HEK293 (cell line): Measurements from ENCODE around the gene CLDN15.
"Not testable (repeated sequence)": the region's sequence is repeated elsewhere in the genome, so short reads cannot be mapped to it uniquely, and the experiment has no call there.

Experiments
- ATF2 ChIP-seq: fragments of 450-650 bp; formaldehyde crosslinking; IDR thresholded peaks from 2 replicates; pipeline ENCODE4 v1.5.1; 2016; ENCODE audit warnings: missing biosample characterization, missing genetic modification characterization, low read depth
- SP2 ChIP-seq: fragments of 450-650 bp; formaldehyde crosslinking; IDR thresholded peaks from 2 replicates; pipeline ENCODE4 v1.5.1; 2016; ENCODE audit warnings: missing biosample characterization, missing genetic modification characterization
- ZNF169 ChIP-seq: fragments of 450-650 bp; formaldehyde crosslinking; IDR thresholded peaks from 2 replicates; pipeline ENCODE4 v1.5.1; 2016; ENCODE audit warnings: missing biosample characterization, missing genetic modification characterization
- ZNF416 ChIP-seq: fragments of 450-650 bp; formaldehyde crosslinking; IDR thresholded peaks from 2 replicates; pipeline ENCODE4 v1.5.1; 2016; ENCODE audit warnings: missing biosample characterization, missing genetic modification characterization
- ZNF664 ChIP-seq: fragments of 450-650 bp; formaldehyde crosslinking; IDR thresholded peaks from 2 replicates; pipeline ENCODE4 v1.5.1; 2016; ENCODE audit warnings: missing biosample characterization, missing genetic modification characterization
- ZNF792 ChIP-seq: fragments of 450-650 bp; formaldehyde crosslinking; IDR thresholded peaks from 2 replicates; pipeline ENCODE4 v1.5.1; 2016; ENCODE audit warnings: missing biosample characterization, missing genetic modification characterization
- TF ChIP-seq, protein P1 (sequence below): fragments of 450-650 bp; formaldehyde crosslinking; IDR thresholded peaks from 2 replicates; pipeline ENCODE4 v1.5.1; 2016; ENCODE audit warnings: missing biosample characterization, missing genetic modification characterization
- TF ChIP-seq, protein P2 (sequence below): fragments of 450-650 bp; formaldehyde crosslinking; IDR thresholded peaks from 2 replicates; pipeline ENCODE4 v1.5.1; 2016; ENCODE audit warnings: missing biosample characterization, missing genetic modification characterization

DNA sequence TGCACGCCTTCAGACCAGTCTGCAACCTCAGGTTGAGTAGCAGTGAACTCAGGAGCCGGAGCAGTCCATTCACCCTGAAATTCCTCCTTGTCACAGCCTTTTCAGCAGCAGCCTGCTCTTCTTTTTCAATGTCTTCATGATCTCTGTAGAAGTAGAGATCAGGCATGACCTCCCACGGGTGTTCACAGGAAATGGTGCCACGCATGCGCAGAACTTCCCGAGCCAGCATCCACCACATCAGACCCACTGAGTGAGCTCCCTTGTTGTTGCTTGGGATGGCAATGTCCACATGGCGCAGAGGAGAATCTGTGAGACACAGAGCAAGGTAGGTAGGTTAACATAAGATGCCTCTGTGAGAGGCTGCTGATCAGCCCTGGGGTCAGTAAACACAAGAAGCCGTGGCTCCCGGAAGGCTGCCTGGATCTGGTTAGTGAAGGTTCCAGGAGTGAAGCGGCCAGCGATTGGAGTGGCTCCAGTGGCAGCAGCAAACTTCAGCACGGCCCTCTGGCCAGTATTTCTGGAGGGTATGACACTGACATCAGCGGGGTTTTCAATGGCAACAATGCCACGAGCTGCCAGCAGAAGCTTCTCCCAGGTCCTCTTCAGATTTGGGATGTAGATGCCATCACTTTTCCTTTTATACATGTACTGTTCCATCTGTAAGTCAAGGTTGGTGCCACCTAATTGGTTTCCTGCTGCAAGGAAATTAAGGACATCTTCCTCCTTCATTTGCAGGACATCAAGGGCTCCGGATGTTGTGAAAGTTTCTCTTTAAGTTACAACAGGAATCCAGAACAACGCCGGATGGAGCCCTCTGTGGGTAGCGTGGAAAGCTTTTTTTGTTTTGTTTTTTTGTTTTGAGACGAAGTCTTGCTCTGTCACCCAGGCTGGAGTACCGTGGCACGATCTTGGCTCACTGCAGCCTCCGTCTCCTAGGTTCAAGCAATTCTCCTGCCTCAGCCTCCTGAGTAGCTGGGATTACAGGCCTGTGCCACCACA is 33.6 kb downstream of the CLDN15 start:
- not testable (repeated sequence) for TF ChIP-seq ZNF169, ZNF664, SP2, ZNF792, ZNF416, ATF2 (tag by site-specific recombination)
- TF ChIP-seq, protein P1, sequence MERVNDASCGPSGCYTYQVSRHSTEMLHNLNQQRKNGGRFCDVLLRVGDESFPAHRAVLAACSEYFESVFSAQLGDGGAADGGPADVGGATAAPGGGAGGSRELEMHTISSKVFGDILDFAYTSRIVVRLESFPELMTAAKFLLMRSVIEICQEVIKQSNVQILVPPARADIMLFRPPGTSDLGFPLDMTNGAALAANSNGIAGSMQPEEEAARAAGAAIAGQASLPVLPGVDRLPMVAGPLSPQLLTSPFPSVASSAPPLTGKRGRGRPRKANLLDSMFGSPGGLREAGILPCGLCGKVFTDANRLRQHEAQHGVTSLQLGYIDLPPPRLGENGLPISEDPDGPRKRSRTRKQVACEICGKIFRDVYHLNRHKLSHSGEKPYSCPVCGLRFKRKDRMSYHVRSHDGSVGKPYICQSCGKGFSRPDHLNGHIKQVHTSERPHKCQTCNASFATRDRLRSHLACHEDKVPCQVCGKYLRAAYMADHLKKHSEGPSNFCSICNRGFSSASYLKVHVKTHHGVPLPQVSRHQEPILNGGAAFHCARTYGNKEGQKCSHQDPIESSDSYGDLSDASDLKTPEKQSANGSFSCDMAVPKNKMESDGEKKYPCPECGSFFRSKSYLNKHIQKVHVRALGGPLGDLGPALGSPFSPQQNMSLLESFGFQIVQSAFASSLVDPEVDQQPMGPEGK (tag by site-specific recombination) = not testable (repeated sequence)
- TF ChIP-seq, protein P2, sequence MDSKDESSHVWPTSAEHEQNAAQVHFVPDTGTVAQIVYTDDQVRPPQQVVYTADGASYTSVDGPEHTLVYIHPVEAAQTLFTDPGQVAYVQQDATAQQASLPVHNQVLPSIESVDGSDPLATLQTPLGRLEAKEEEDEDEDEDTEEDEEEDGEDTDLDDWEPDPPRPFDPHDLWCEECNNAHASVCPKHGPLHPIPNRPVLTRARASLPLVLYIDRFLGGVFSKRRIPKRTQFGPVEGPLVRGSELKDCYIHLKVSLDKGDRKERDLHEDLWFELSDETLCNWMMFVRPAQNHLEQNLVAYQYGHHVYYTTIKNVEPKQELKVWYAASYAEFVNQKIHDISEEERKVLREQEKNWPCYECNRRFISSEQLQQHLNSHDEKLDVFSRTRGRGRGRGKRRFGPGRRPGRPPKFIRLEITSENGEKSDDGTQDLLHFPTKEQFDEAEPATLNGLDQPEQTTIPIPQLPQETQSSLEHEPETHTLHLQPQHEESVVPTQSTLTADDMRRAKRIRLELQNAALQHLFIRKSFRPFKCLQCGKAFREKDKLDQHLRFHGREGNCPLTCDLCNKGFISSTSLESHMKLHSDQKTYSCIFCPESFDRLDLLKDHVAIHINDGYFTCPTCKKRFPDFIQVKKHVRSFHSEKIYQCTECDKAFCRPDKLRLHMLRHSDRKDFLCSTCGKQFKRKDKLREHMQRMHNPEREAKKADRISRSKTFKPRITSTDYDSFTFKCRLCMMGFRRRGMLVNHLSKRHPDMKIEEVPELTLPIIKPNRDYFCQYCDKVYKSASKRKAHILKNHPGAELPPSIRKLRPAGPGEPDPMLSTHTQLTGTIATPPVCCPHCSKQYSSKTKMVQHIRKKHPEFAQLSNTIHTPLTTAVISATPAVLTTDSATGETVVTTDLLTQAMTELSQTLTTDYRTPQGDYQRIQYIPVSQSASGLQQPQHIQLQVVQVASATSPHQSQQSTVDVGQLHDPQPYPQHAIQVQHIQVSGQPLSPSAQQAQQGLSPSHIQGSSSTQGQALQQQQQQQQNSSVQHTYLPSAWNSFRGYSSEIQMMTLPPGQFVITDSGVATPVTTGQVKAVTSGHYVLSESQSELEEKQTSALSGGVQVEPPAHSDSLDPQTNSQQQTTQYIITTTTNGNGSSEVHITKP = not testable (repeated sequence)
